CD14-positive monocyte (primary cell): ENCODE data around the gene GNPTAB. TPM values are rescaled to one million over a fixed set of nuclear protein-coding genes. Genes with fewer than 3 reads are reported as not detected.

ENCODE experiments used
- DNase-seq, 3 donors: peaks; one replicate each; pipeline ENCODE4 v3.0.0-alpha.2; 2011 to 2022
- H2AFZ ChIP-seq: 2 replicates; pipeline ENCODE4 v1.6.0; 2012; ENCODE audit warnings: mild to moderate bottlenecking, low read depth, low read length, inconsistent platforms; ENCODE audit not compliant: insufficient read depth, poor library complexity, severe bottlenecking
- H3K27ac ChIP-seq, 2 donors: 1 replicate in 1 of 2; 2 replicates in 1 of 2; pipeline ENCODE4 v1.5.1; 2012 to 2013; ENCODE audit warnings: low read length in 2 of 2, control low read depth in 1 of 2, inconsistent platforms in 1 of 2, low read depth in 1 of 2, mild to moderate bottlenecking in 1 of 2
- H3K27me3 ChIP-seq, 2 donors: one replicate each; pipeline versions ENCODE4 v1.6.0 to v1.6.1; 2011 to 2013; ENCODE audit warnings: low read length in 2 of 2; ENCODE audit not compliant: control insufficient read depth in 2 of 2, insufficient read depth in 2 of 2
- H3K36me3 ChIP-seq, 2 donors: replicated peaks in 1 of 2; 1 replicate in 1 of 2; 2 replicates in 1 of 2; pipeline versions ENCODE4 v1.5.1 to v1.6.1; 2012 to 2013; ENCODE audit warnings: low read length in 2 of 2, control low read depth in 1 of 2, inconsistent platforms in 1 of 2, mild to moderate bottlenecking in 1 of 2; ENCODE audit not compliant: insufficient read depth in 2 of 2, control insufficient read depth in 1 of 2
- H3K4me1 ChIP-seq, 2 donors: 1 replicate in 1 of 2; 2 replicates in 1 of 2; pipeline versions ENCODE4 v1.5.1 to v1.6.1; 2012 to 2013; ENCODE audit warnings: low read length in 2 of 2, control low read depth in 1 of 2, inconsistent platforms in 1 of 2, mild to moderate bottlenecking in 1 of 2, moderate library complexity in 1 of 2; ENCODE audit not compliant: insufficient read depth in 2 of 2, control insufficient read depth in 1 of 2
- H3K4me2 ChIP-seq: replicated peaks from 2 replicates; pipeline ENCODE3; 2012; ENCODE audit warnings: low read length, moderate library complexity, mild to moderate bottlenecking; ENCODE audit not compliant: poor library complexity, severe bottlenecking; ENCODE audit errors: extremely low read depth
- H3K4me3 ChIP-seq, 3 experiments: fragments of 200-600 bp in 1 of 3; sonication (generic) in 1 of 3; replicated peaks in 1 of 3; 1 replicate in 2 of 3; 2 replicates in 1 of 3; pipeline ENCODE4 v1.5.1; 2011 to 2013; ENCODE audit warnings: low read length in 3 of 3, mild to moderate bottlenecking in 3 of 3, control low read depth in 2 of 3, low read depth in 2 of 3, inconsistent platforms in 1 of 3, moderate library complexity in 1 of 3
- H3K79me2 ChIP-seq: 2 replicates; pipeline ENCODE4 v1.6.0; 2012; ENCODE audit warnings: mild to moderate bottlenecking, control low read depth, inconsistent platforms, low read length, moderate library complexity; ENCODE audit not compliant: insufficient read depth
- H3K9ac ChIP-seq: 2 replicates; pipeline ENCODE4 v1.6.0; 2017; ENCODE audit warnings: low read length, mild to moderate bottlenecking; ENCODE audit not compliant: insufficient read depth, poor library complexity, severe bottlenecking
- H3K9me3 ChIP-seq, 2 donors: replicated peaks in 1 of 2; 1 replicate in 1 of 2; 2 replicates in 1 of 2; pipeline versions ENCODE4 v1.5.1 to v1.6.1; 2012 to 2013; ENCODE audit warnings: low read length in 2 of 2, control low read depth in 1 of 2; ENCODE audit not compliant: control insufficient read depth in 1 of 2, insufficient read depth in 1 of 2
- H4K20me1 ChIP-seq: 2 replicates; pipeline ENCODE4 v1.6.0; 2012; ENCODE audit warnings: mild to moderate bottlenecking, low read length, control low read depth, moderate library complexity; ENCODE audit not compliant: insufficient read depth
- H3K27ac Mint-ChIP-seq, 7 donors: one replicate each; pipeline ENCODE4 v1.8.0; 2020; ENCODE audit warnings: mild to moderate bottlenecking in 7 of 7, mixed read lengths in 7 of 7, moderate library complexity in 6 of 7, inconsistent platforms in 2 of 7
- H3K27me3 Mint-ChIP-seq, 3 donors: one replicate each; pipeline ENCODE4 v1.8.0; 2021 to 2022; ENCODE audit warnings: low read depth in 3 of 3, mild to moderate bottlenecking in 3 of 3, mixed read lengths in 3 of 3, moderate library complexity in 3 of 3, inconsistent platforms in 1 of 3
- H3K36me3 Mint-ChIP-seq, 2 donors: one replicate each; pipeline ENCODE4 v1.8.0; 2020; ENCODE audit warnings: mixed read lengths in 2 of 2, inconsistent platforms in 1 of 2, mild to moderate bottlenecking in 1 of 2
- H3K4me1 Mint-ChIP-seq: one replicate; pipeline ENCODE4 v1.8.0; 2020; ENCODE audit warnings: mild to moderate bottlenecking, mixed read lengths
- H3K4me3 Mint-ChIP-seq, 2 donors: one replicate each; pipeline ENCODE4 v1.8.0; 2020; ENCODE audit warnings: mild to moderate bottlenecking in 2 of 2, mixed read lengths in 2 of 2, moderate library complexity in 1 of 2
- H3K9me3 Mint-ChIP-seq, 7 donors: one replicate each; pipeline ENCODE4 v1.8.0; 2020 to 2022; ENCODE audit warnings: mixed read lengths in 7 of 7, mild to moderate bottlenecking in 6 of 7, moderate library complexity in 6 of 7, inconsistent platforms in 2 of 7
- WGBS: methylation state at CpG from one replicate; pipeline ENCODE4 v1.1.5; 2013; ENCODE audit warnings: missing lambda C conversion rate; ENCODE audit not compliant: insufficient coverage; 5-methylcytosine and 5-hydroxymethylcytosine counted together
- intact Hi-C, 2 donors: fragments of 100-400 bp; cut with micrococcal nuclease; formaldehyde crosslinking; loops; one replicate each; pipeline versions ENCODE4 v1.15.0 to v1.15.1; 2023
- polyA plus RNA-seq, 3 donors: library from polyadenylated mRNA; depleted of rRNA in 1 of 3; unstranded in 2 of 3; stranded (reverse) in 1 of 3; fragments of 300-500 nt in 2 of 3; fragments of >200 nt in 1 of 3; fragmentation: Illumina TruSeq in 2 of 3; gene quantifications; 1 replicate in 2 of 3; 2 replicates in 1 of 3; pipeline ENCODE4 v1.2.3, GENCODE V29; 2012 to 2021
- TF ChIP-seq, protein P1 (sequence below): fragments of 200-600 bp; IDR thresholded peaks from one replicate; pipeline ENCODE4 v1.8.0; 2022; ENCODE audit warnings: antibody characterized with exemption, mild to moderate bottlenecking

The GNPTAB gene
- polyA plus RNA-seq, 3 donors: 14.4 to 29.1 (median 24.1) TPM

DNA sequence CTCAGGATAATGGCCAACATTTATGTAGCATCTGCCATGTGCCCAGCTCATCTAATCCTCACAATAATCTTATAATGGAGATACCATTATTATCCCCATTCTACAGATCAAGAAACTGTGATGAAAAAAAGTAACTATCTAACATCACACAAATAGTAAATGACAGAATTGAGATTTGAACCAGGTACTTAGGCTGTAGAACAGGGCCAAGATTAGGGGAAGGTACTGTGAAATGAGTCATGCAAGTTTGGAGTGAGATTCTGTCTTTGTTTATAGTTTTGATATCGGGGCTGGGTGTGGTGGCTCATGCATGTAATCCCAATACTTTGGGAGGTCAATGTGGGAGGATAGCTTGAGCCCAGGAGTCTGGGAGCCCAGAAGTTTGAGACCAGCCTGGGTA is 1.3 kb upstream of the GNPTAB start:
- no peak overlapping the region for H3K4me2 ChIP-seq
- Mint-ChIP-seq H3K27ac (no peak overlapping the region), H3K9me3 (peaks cover 0 to 4% (median 0%) of the 10 kb centered on the region in 7 donors), H3K4me1 (peaks cover 34% of the 10 kb centered on the region), H3K27me3 (peaks cover 0 to 1% (median 0%) of the 10 kb centered on the region in 3 donors), H3K36me3 (no peaks in the 10 kb centered on the region), H3K4me3 (no peak overlapping the region)
- TF ChIP-seq, protein P1, sequence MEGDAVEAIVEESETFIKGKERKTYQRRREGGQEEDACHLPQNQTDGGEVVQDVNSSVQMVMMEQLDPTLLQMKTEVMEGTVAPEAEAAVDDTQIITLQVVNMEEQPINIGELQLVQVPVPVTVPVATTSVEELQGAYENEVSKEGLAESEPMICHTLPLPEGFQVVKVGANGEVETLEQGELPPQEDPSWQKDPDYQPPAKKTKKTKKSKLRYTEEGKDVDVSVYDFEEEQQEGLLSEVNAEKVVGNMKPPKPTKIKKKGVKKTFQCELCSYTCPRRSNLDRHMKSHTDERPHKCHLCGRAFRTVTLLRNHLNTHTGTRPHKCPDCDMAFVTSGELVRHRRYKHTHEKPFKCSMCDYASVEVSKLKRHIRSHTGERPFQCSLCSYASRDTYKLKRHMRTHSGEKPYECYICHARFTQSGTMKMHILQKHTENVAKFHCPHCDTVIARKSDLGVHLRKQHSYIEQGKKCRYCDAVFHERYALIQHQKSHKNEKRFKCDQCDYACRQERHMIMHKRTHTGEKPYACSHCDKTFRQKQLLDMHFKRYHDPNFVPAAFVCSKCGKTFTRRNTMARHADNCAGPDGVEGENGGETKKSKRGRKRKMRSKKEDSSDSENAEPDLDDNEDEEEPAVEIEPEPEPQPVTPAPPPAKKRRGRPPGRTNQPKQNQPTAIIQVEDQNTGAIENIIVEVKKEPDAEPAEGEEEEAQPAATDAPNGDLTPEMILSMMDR: no peak
- H2AFZ ChIP-seq: no peak overlapping the region
- no peaks in the 10 kb centered on the region for H3K27me3 ChIP-seq
- intact Hi-C loops: loop anchor here in 1 of 2 donors (10.0 kb wide), 1 partner anchor 427 kb away; the partner anchor contains the start of gene ARL1
- H3K79me2 ChIP-seq: peaks cover 35% of the 10 kb centered on the region
- peaks cover 22 to 41% of the 10 kb centered on the region in 2 donors for H3K4me1 ChIP-seq
- H3K27ac ChIP-seq: no peak overlapping the region
- no peaks in the 10 kb centered on the region for H3K36me3 ChIP-seq
- H3K9me3 ChIP-seq: no peaks in the 10 kb centered on the region
- no peak for DNase-seq
- H3K9ac ChIP-seq: no peak overlapping the region
- no peaks in the 10 kb centered on the region for H4K20me1 ChIP-seq
- WGBS: 67% methylated on average over 1 of the region's 1 CpG
- no peak overlapping the region for H3K4me3 ChIP-seq

DNA sequence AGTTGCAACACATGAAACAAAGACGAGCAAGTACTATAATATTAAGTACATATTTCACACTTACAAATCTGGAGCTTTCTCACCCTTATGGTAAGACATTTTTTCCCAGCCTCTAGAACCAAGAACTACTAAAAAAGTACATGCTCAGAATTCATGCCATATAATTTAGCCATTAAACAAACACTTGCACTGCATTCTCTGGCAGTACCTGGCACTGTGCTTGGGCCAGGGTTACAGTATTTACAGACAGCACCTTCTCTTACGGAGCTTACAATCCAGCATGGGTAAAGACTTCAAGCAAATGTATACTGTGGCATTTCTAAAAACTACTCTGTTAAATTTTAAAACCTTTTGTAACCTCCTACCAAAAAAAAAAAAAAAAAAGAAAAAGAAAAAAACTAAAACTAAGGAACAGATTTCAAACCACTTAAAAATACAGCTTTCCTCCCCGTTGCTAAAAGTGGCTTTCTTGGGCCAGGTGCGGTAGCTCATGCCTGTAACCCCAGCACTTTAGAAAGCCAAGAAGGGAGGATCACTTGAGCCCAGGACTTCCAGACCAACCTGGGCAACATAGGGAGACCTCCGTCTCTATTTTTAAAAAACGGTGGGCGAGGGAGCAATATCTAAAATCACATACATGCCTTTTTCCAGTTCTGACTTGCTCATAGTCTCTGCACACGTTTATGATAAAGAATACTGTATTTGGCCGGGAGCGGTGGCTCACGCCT is 956 bp downstream of the GNPTAB start:
- H3K79me2 ChIP-seq: peaks cover 57% of the 10 kb centered on the region
- DNase-seq: no peak

More for the DNA sequence above, 956 bp downstream of the GNPTAB start:
- Histone ChIP-seq H3K9me3 (no peaks in the 10 kb centered on the region), H3K36me3 (no peaks in the 10 kb centered on the region), H3K4me1 (peaks cover 23 to 50% of the 10 kb centered on the region in 2 donors), H3K27me3 (no peaks in the 10 kb centered on the region), H3K9ac (peak overlapping the region; percentile 80), H3K4me3 (peak overlapping the region; percentile 61 to 99 (median 92)), H4K20me1 (peaks cover 3% of the 10 kb centered on the region), H3K4me2 (peak overlapping the region; percentile 85), H3K27ac (peak overlapping the region; percentile 46 to 74), H2AFZ (peak overlapping the region; percentile 84)
- intact Hi-C loops: loop anchor here (2.0 to 10.0 kb wide), 3 partner anchors 53 to 425 kb away; partner anchors contain the start of gene ARL1 (in 1 of the 2)
- TF ChIP-seq, protein P1: no peak
- Mint-ChIP-seq H3K27ac (peak overlapping the region; percentile 78 to 91 (median 88)), H3K27me3 (peaks cover 0 to 1% (median 0%) of the 10 kb centered on the region in 3 donors), H3K4me1 (peaks cover 55% of the 10 kb centered on the region), H3K36me3 (no peaks in the 10 kb centered on the region), H3K9me3 (peaks cover 0 to 4% (median 0%) of the 10 kb centered on the region in 7 donors), H3K4me3 (peak overlapping the region; percentile 97 to 99)
- 0% methylated on average over 6 of the region's 11 CpGs for WGBS
